ENCODE data around the gene REV1.
A peak's percentile ranks its signal among the peaks of the same experiment; 100 is the strongest.
"Not testable (repeated sequence)": the region's sequence is repeated elsewhere in the genome, so short reads cannot be mapped to it uniquely, and the experiment has no call there.

REV1 gene

GRCh38 chr2:99489761-99490622, at the start of gene REV1:
REV1 (minus strand) TSS chr2:99490017; CDS start chr2:99464975, 25,042 bp downstream.
- DNase-seq = peak; percentile 94

GRCh38 chr2:99537910-99538485, 48.2 kb upstream of the REV1 start:
- no peak for DNase-seq

- DNase-seq = no peak
Measured at GRCh38 chr2:99524056-99524455, 34.2 kb upstream of the REV1 start.

GRCh38 chr2:99522157-99522556, 32.3 kb upstream of the REV1 start:
- no peak for DNase-seq

GRCh38 chr2:99520813-99521212, 31.0 kb upstream of the REV1 start:
- no peak for DNase-seq

GRCh38 chr2:99520195-99520594, 30.4 kb upstream of the REV1 start:
- DNase-seq = no peak

GRCh38 chr2:99514357-99514756, 24.5 kb upstream of the REV1 start:
- no peak for DNase-seq

- no peak for DNase-seq
Measured at GRCh38 chr2:99512181-99512591, 22.4 kb upstream of the REV1 start.

GRCh38 chr2:99509387-99509786, 19.6 kb upstream of the REV1 start:
- no peak for DNase-seq

GRCh38 chr2:99507937-99508818, 18.4 kb upstream of the REV1 start:
- peak; percentile 81 for DNase-seq

GRCh38 chr2:99504844-99505584, 15.2 kb upstream of the REV1 start:
- no peak for DNase-seq

- DNase-seq = not testable (repeated sequence)
Measured at GRCh38 chr2:99503662-99504416, 14.0 kb upstream of the REV1 start.

- DNase-seq = no peak
Measured at GRCh38 chr2:99496021-99496420, 6.2 kb upstream of the REV1 start.

GRCh38 chr2:99495115-99495860, 5.5 kb upstream of the REV1 start:
- no peak for DNase-seq

- DNase-seq = no peak
Measured at GRCh38 chr2:99492721-99493120, 2.9 kb upstream of the REV1 start.

GRCh38 chr2:99490623-99491461, 1.0 kb upstream of the REV1 start:
- no peak for DNase-seq

- DNase-seq = peak; percentile 27
Measured at GRCh38 chr2:99489063-99489760, 605 bp downstream of the REV1 start.

- DNase-seq = no peak
Measured at GRCh38 chr2:99488539-99489062, 1.2 kb downstream of the REV1 start.

GRCh38 chr2:99487906-99488305, 1.9 kb downstream of the REV1 start:
- no peak for DNase-seq

Measured in NCI-H1105 (cell line).